ENCODE results near the gene SLC25A48.

DNA sequence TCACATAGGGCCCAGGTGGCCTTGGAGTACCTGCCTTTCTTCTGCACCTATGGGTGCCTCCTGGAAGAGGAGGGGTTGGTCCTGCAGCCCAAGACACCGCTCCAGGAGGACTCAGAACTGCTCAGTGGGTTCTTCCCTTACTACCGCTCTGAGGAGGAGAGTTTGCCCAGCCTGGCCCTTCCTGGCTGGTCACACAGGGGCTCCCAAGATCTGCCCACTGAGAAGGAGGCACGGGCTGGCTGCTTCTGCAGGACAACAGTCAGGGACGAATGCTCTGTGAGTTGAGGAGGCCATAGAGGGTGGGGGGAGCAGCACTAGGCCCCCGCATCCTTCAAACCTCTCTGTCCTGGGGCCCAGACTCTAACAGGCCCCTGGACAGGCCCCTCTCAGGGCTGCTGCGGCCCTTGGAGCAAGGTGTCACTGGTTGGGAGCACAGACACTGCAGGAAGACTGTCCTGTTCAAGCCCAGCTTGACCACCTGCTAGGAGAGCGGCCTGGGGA lies 9.9 kb upstream of the SLC25A48 start:
- TF ChIP-seq, protein P1, sequence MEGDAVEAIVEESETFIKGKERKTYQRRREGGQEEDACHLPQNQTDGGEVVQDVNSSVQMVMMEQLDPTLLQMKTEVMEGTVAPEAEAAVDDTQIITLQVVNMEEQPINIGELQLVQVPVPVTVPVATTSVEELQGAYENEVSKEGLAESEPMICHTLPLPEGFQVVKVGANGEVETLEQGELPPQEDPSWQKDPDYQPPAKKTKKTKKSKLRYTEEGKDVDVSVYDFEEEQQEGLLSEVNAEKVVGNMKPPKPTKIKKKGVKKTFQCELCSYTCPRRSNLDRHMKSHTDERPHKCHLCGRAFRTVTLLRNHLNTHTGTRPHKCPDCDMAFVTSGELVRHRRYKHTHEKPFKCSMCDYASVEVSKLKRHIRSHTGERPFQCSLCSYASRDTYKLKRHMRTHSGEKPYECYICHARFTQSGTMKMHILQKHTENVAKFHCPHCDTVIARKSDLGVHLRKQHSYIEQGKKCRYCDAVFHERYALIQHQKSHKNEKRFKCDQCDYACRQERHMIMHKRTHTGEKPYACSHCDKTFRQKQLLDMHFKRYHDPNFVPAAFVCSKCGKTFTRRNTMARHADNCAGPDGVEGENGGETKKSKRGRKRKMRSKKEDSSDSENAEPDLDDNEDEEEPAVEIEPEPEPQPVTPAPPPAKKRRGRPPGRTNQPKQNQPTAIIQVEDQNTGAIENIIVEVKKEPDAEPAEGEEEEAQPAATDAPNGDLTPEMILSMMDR (IDR thresholded peaks at IDR 0.05): no peak
- no peak for TF ChIP-seq POLR2A (IDR thresholded peaks at IDR 0.05)
